ENCODE results near the gene REG1B. TPM values are rescaled to one million over a fixed set of nuclear protein-coding genes. Genes with fewer than 3 reads are reported as not detected.

The REG1B gene
- total and polyA plus RNA-seq, 2 of the 4 experiments (the other 2 are of a cell fraction), result not detected

DNA sequence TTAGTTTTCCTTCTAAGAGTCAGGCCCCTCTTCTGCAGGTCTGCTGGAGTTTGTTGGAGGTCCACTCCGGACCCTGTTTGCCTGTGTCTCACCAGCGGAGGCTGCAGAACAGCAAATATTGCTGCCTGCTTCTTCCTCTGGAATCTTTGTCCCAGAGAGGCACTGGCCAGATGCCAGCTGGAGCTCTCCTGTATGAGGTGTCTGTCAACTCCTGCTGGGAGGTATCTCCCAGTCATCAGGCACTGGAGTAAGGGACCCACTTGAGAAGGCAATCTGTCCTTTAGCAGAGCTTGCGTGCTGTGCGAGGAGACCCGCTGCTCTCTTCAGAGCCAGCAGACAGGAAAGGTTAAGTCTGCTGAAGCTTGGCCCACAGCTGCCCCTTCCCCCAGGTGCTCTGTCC lies 4.8 kb downstream of the REG1B start:
- no peak overlapping the region for H4K5ac ChIP-seq (ENCODE audit: low read depth, low read length)
- no peak overlapping the region for H3K4me2 ChIP-seq (ENCODE audit: low read depth, low read length)
- no peaks in the 10 kb centered on the region for H3K9me1 ChIP-seq (ENCODE audit: insufficient read depth, low read length)
- H3K9me3 ChIP-seq (ENCODE audit: control insufficient read depth, insufficient read depth, low read length), result peaks cover 7% of the 10 kb centered on the region
- no peak overlapping the region for H3K56ac ChIP-seq (ENCODE audit: extremely low read depth, insufficient read depth, low read length)
- intact Hi-C loops (cut with micrococcal nuclease) (no loop called here), dilution Hi-C loops (cut with HindIII; ENCODE audit: low sequenced_read_pairs, unreplicated experiment) (no loop called here), in situ Hi-C loops (cut with MboI; ENCODE audit: low sequenced_read_pairs) (no loop called here)
- H2AFZ ChIP-seq (replicated peaks; ENCODE audit: low read length, poor library complexity), result no peak overlapping the region
- H3K36me3 ChIP-seq (ENCODE audit: control insufficient read depth, insufficient read depth, low read length), result no peaks in the 10 kb centered on the region
- H3K4me3 ChIP-seq (ENCODE audit: insufficient read depth, low read depth, low read length), result no peak overlapping the region
- no peaks in the 10 kb centered on the region for H3K27me3 ChIP-seq (ENCODE audit: control insufficient read depth, insufficient read depth, low read length)
- DNase-seq (no peak), ATAC-seq (ENCODE audit: low read depth) (no peak)
- no peaks in the 10 kb centered on the region for H3K4me1 ChIP-seq (ENCODE audit: control insufficient read depth, insufficient read depth, low read length)
- no peaks in the 10 kb centered on the region for H4K20me1 ChIP-seq (ENCODE audit: insufficient read depth, low read length)
- BruUV-seq (replicated peaks), result no TSS peak
- no peak overlapping the region for H2AK9ac ChIP-seq (replicated peaks; ENCODE audit: low read depth, low read length, poor library complexity)
- POLR2A ChIA-PET (ENCODE audit: unreplicated experiment), result no interaction called here
- H4K8ac ChIP-seq (ENCODE audit: low read depth in 2 of 2, low read length in 2 of 2), result no peak overlapping the region
- WGBS, 2 experiments (ENCODE audit: extremely low coverage in 2 of 2, insufficient read length in 1 of 2), result 70% methylated on average over 2 of the region's 5 CpGs; no CpG with 5 or more reads in 1 of the 2 experiments
- H2BK120ac ChIP-seq (ENCODE audit: low read depth, low read length), result no peak overlapping the region
- H3K27ac ChIP-seq (ENCODE audit: insufficient read depth, low read length), result no peak overlapping the region
- no peak overlapping the region for H3K18ac ChIP-seq (ENCODE audit: low read depth, low read length)
- no peak overlapping the region for H3K14ac ChIP-seq (replicated peaks; ENCODE audit: low read depth, low read length)
- no peaks in the 10 kb centered on the region for H3K79me1 ChIP-seq (ENCODE audit: low read depth in 1 of 2, low read length in 2 of 2)
- H2AK5ac ChIP-seq (ENCODE audit: low read depth, low read length), result no peak overlapping the region
- no peak overlapping the region for H4K91ac ChIP-seq (ENCODE audit: insufficient read depth, low read depth, low read length)
- no peak overlapping the region for H3K23ac ChIP-seq (ENCODE audit: low read depth, low read length)
- no peak overlapping the region for H3K9ac ChIP-seq (ENCODE audit: low read depth, low read length)
- CTCF ChIA-PET, result no interaction called here
- no peak overlapping the region for H2BK15ac ChIP-seq (ENCODE audit: low read depth, low read length)
- no peak overlapping the region for H2BK20ac ChIP-seq (ENCODE audit: low read depth, low read length)
- H3K4ac ChIP-seq (ENCODE audit: low read depth, low read length), result no peak overlapping the region
- TF ChIP-seq SMC3 (IDR thresholded peaks at IDR 0.05; ENCODE audit: low read depth, low read length), result no peak
- no peak overlapping the region for H2BK5ac ChIP-seq (ENCODE audit: low read depth, low read length, poor library complexity, severe bottlenecking)
